A549 (cell line): ENCODE data around the gene ETV7. TPM values are rescaled to one million over a fixed set of nuclear protein-coding genes. Genes with fewer than 3 reads are reported as not detected.

ENCODE experiments used
- ATAC-seq, 2 experiments: fragments of 200-7000 bp in 1 of 2; fragments of >200 bp in 1 of 2; cut with Nextera tagmentation in 1 of 2; cut with Tn5 transposase in 1 of 2; 3 replicates each; pipeline versions ENCODE4 v1.8.0 to v1.9.1; 2018 to 2020; ENCODE audit warnings: mild to moderate bottlenecking in 1 of 2, moderate library complexity in 1 of 2
- CTCF ChIA-PET: fragments of 300-600 bp; sonication (Branson Sonifier 250); formaldehyde crosslinking; extraction: SDS; loops from one replicate; lab custom pipeline; 2021; ENCODE audit warnings: antibody characterized with exemption, inconsistent platforms; lab: Yijun Ruan, JAX
- POLR2A ChIA-PET: fragments of 350-600 bp; formaldehyde crosslinking; extraction: SDS; loops from one replicate; lab custom pipeline; 2021; ENCODE audit warnings: antibody characterized with exemption, inconsistent platforms; lab: Yijun Ruan, JAX
- DNase-seq, 2 experiments: peaks; one replicate each; pipeline versions ENCODE4 v3.0.0 to v3.0.0-alpha.2; 2011 to 2016; ENCODE audit warnings: low read depth in 1 of 2, low spot score in 1 of 2
- FAIRE-seq: peaks from 2 replicates; lab custom pipeline; 2011; peaks lifted over from hg19 to GRCh38; lab: Jason Lieb, UNC
- H3K27ac ChIP-seq, 2 experiments: fragments of >200 bp; sonication (Bioruptor Twin); formaldehyde crosslinking; 3 replicates each; pipeline ENCODE4 v1.5.1; 2016 to 2017
- H3K4me1 ChIP-seq: fragments of >200 bp; sonication (Bioruptor Twin); formaldehyde crosslinking; 3 replicates; pipeline ENCODE4 v1.6.1; 2016
- H3K4me2 ChIP-seq: fragments of >200 bp; sonication (Bioruptor Twin); formaldehyde crosslinking; 3 replicates; pipeline ENCODE4 v1.6.1; 2016
- H3K4me3 ChIP-seq: fragments of >200 bp; sonication (Bioruptor Twin); formaldehyde crosslinking; 3 replicates; pipeline ENCODE4 v1.5.1; 2016
- H3K9me3 ChIP-seq: fragments of >200 bp; sonication (Bioruptor Twin); formaldehyde crosslinking; 3 replicates; pipeline ENCODE4 v1.6.1; 2016
- BHLHE40 ChIP-seq: IDR thresholded peaks from 2 replicates; pipeline ENCODE4 v1.6.1; 2012; ENCODE audit warnings: low read depth, low read length, inconsistent platforms
- CBX2 ChIP-seq: fragments of 200-600 bp; sonication (generic); IDR thresholded peaks from 2 replicates; pipeline ENCODE4 v1.6.1; 2016; ENCODE audit warnings: low read depth, mild to moderate bottlenecking, borderline replicate concordance
- EP300 ChIP-seq, 2 experiments: fragments of >200 bp; sonication (Bioruptor Twin); formaldehyde crosslinking; IDR thresholded peaks; 2 replicates in 1 of 2; 3 replicates in 1 of 2; pipeline ENCODE4 v1.6.1; 2016 to 2017
- ESRRA ChIP-seq: fragments of 150-350 bp; IDR thresholded peaks from 2 replicates; pipeline ENCODE4 v1.6.1; 2014; ENCODE audit warnings: mild to moderate bottlenecking, low read length, borderline replicate concordance
- FOXS1 ChIP-seq: fragments of 250-450 bp; sonication (Bioruptor Pico); IDR thresholded peaks from 2 replicates; pipeline ENCODE4 v1.5.0; 2020; ENCODE audit warnings: mild to moderate bottlenecking, moderate library complexity
- HOXB5 ChIP-seq: fragments of 250-450 bp; sonication (Bioruptor Pico); IDR thresholded peaks from 2 replicates; pipeline ENCODE4 v1.5.0; 2020; ENCODE audit warnings: mild to moderate bottlenecking, moderate library complexity
- JUN ChIP-seq, 2 experiments: fragments of >200 bp; sonication (Bioruptor Twin); formaldehyde crosslinking; IDR thresholded peaks; 2 replicates in 1 of 2; 3 replicates in 1 of 2; pipeline ENCODE4 v1.6.1; 2016 to 2017
- JUNB ChIP-seq: fragments of >200 bp; sonication (Bioruptor Twin); formaldehyde crosslinking; IDR thresholded peaks from 2 replicates; pipeline ENCODE4 v1.6.1; 2016
- KDM1A ChIP-seq: fragments of 200-600 bp; sonication (generic); IDR thresholded peaks from 2 replicates; pipeline ENCODE4 v1.6.1; 2016; ENCODE audit warnings: low read depth, mild to moderate bottlenecking
- NR3C1 ChIP-seq: fragments of >200 bp; sonication (Bioruptor Twin); formaldehyde crosslinking; IDR thresholded peaks from 3 replicates; pipeline ENCODE4 v1.6.1; 2017
- POLR2AphosphoS2 ChIP-seq: conservative IDR thresholded peaks from 2 replicates; pipeline ENCODE4 v1.6.1; 2012; ENCODE audit warnings: low read length, improper control_type of control experiment, inconsistent platforms
- RARB ChIP-seq: fragments of 250-450 bp; sonication (Bioruptor Pico); IDR thresholded peaks from 2 replicates; pipeline ENCODE4 v1.8.0; 2021; ENCODE audit warnings: mild to moderate bottlenecking, moderate library complexity
- RNF2 ChIP-seq: fragments of 200-600 bp; sonication (generic); IDR thresholded peaks from 2 replicates; pipeline ENCODE4 v1.6.1; 2016; ENCODE audit warnings: low read depth, mild to moderate bottlenecking, antibody characterized with exemption, moderate library complexity, borderline replicate concordance
- WGBS: methylation state at CpG from one replicate; pipeline ENCODE4 v1.1.6; 2017; ENCODE audit errors: missing lambda C conversion rate; 5-methylcytosine and 5-hydroxymethylcytosine counted together
- polyA plus RNA-seq, 4 experiments: library from polyadenylated mRNA; depleted of rRNA in 3 of 4; stranded (reverse); fragments of >200 nt; fragmentation: RNase III in 1 of 4; extraction: RNeasy Plus Mini Kit Qiagen cat#74134 plus additional on column Dnase treatment in 1 of 4; gene quantifications; 2 replicates in 3 of 4; 3 replicates in 1 of 4; pipeline ENCODE4 v1.2.3, GENCODE V29; 2011 to 2017
- TF ChIP-seq, protein P1 (sequence below): IDR thresholded peaks from 2 replicates; pipeline ENCODE4 v1.6.1; 2012
- TF ChIP-seq, protein P2 (sequence below): fragments of 250-450 bp; sonication (Bioruptor Pico); IDR thresholded peaks from 2 replicates; pipeline ENCODE4 v1.5.0; 2021; ENCODE audit warnings: mild to moderate bottlenecking, moderate library complexity, borderline replicate concordance
- TF ChIP-seq, protein P3 (sequence below): IDR thresholded peaks from 2 replicates; pipeline ENCODE4 v1.6.1; 2012; ENCODE audit warnings: low read depth, borderline replicate concordance
- TF ChIP-seq, protein P4 (sequence below): fragments of >200 bp; sonication (Bioruptor Twin); formaldehyde crosslinking; IDR thresholded peaks from 3 replicates; pipeline ENCODE4 v1.6.1; 2016
- TF ChIP-seq, protein P5 (sequence below): fragments of >200 bp; sonication (Bioruptor Twin); formaldehyde crosslinking; IDR thresholded peaks from 2 replicates; pipeline ENCODE4 v1.6.1; 2016
- TF ChIP-seq, protein P6 (sequence below): IDR thresholded peaks from 2 replicates; pipeline ENCODE4 v1.6.1; 2012

Gene ETV7
- polyA plus RNA-seq, 2 of the 4 experiments (the other 2 are of a cell fraction): 0.05 TPM; not detected in 1

DNA sequence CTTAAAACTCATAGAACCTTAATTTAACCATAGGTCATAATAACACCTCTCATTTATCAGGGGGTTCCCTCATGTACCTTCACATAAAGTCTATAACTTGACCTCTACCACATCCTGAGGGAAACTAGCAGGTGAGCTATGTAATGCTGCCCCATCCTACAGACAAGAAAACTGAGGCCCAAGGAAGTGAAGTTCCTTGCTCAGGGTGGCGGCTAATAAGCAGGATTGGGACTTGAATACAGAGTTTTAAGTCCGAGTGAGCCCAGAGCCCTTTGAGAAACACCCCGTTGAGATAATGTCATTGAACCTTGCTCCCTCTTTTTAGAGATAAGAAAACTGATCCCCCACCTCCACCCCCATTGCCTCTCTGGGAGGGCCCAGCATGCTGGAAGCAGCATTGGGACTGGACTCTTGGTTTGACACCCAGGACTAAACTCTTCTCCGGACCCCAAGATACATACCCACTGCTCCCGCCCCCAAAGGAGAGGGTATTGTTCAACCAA, 51.2 kb downstream of the ETV7 start:
- no peaks in the 10 kb centered on the region for H3K4me1 ChIP-seq
- POLR2A ChIA-PET: no interaction called here

DNA sequence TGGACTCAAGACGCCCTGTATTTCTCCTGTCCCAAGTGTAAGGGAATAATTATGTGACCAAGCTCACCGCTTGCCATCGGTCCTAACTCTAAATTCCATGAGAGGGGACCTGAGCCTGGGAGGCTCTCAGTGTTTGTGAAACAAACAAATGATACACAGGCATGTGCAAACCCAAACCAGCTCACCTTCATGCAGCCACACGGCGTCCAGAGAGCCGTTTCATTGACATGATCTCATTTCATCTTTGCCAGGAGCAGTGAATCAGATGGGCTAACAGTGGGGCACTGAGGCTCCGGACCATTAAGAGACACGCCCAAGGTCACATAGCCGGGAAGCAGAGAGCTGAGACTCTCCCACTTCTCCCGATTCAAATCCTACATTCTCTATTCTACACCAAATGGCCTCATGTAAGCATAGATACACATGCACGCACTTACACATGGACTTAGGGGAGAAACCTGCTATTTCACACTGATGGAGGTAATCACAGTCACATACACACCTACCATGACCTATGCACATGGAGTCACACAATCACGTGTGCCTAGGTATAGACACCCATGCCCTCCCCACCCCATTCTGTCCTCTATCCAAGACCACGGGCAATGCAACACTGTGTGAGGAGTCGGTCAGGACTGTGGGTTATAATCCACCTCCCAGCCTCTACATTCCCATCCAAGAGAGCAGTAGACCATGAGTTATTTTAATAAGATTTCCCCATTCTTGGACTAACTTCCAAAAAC, 51.8 kb downstream of the ETV7 start:
- WGBS: 51% methylated on average over 13 of the region's 14 CpGs
- no peaks in the 10 kb centered on the region for H3K4me1 ChIP-seq
- no peak for ATAC-seq
- no peak for FAIRE-seq
- CTCF ChIA-PET: interaction anchor here (0.5 to 2.1 kb wide), 3 partner anchors 23 to 33 kb away, joined by 3 to 7 read pairs (median 3); no protein-coding TSS in a partner anchor
- no peak overlapping the region for H3K27ac ChIP-seq
- POLR2A ChIA-PET: no interaction called here
- H3K9me3 ChIP-seq: no peaks in the 10 kb centered on the region
- no peak overlapping the region for H3K4me2 ChIP-seq
- DNase-seq: no peak
- TF ChIP-seq NR3C1 (no peak), BHLHE40 (no peak), JUN (IDR thresholded peaks at IDR 0.05) (no peak), RARB (CRISPR knock-in tag) (no peak), JUNB (no peak)
- TF ChIP-seq, protein P1, sequence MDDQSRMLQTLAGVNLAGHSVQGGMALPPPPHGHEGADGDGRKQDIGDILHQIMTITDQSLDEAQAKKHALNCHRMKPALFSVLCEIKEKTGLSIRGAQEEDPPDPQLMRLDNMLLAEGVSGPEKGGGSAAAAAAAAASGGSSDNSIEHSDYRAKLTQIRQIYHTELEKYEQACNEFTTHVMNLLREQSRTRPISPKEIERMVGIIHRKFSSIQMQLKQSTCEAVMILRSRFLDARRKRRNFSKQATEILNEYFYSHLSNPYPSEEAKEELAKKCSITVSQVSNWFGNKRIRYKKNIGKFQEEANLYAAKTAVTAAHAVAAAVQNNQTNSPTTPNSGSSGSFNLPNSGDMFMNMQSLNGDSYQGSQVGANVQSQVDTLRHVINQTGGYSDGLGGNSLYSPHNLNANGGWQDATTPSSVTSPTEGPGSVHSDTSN: no peak
- no peak overlapping the region for H3K4me3 ChIP-seq

More for the DNA sequence above, 51.2 kb downstream of the ETV7 start:
- TF ChIP-seq, protein P2, sequence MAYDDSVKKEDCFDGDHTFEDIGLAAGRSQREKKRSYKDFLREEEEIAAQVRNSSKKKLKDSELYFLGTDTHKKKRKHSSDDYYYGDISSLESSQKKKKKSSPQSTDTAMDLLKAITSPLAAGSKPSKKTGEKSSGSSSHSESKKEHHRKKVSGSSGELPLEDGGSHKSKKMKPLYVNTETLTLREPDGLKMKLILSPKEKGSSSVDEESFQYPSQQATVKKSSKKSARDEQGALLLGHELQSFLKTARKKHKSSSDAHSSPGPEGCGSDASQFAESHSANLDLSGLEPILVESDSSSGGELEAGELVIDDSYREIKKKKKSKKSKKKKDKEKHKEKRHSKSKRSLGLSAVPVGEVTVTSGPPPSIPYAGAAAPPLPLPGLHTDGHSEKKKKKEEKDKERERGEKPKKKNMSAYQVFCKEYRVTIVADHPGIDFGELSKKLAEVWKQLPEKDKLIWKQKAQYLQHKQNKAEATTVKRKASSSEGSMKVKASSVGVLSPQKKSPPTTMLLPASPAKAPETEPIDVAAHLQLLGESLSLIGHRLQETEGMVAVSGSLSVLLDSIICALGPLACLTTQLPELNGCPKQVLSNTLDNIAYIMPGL (CRISPR knock-in tag): no peak
- TF ChIP-seq RARB (CRISPR knock-in tag): no peak
- TF ChIP-seq, protein P3, sequence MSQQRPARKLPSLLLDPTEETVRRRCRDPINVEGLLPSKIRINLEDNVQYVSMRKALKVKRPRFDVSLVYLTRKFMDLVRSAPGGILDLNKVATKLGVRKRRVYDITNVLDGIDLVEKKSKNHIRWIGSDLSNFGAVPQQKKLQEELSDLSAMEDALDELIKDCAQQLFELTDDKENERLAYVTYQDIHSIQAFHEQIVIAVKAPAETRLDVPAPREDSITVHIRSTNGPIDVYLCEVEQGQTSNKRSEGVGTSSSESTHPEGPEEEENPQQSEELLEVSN: no peak
- no peak for TF ChIP-seq KDM1A
- no peak for TF ChIP-seq POLR2AphosphoS2
- no peak for TF ChIP-seq RNF2
- TF ChIP-seq, protein P4, sequence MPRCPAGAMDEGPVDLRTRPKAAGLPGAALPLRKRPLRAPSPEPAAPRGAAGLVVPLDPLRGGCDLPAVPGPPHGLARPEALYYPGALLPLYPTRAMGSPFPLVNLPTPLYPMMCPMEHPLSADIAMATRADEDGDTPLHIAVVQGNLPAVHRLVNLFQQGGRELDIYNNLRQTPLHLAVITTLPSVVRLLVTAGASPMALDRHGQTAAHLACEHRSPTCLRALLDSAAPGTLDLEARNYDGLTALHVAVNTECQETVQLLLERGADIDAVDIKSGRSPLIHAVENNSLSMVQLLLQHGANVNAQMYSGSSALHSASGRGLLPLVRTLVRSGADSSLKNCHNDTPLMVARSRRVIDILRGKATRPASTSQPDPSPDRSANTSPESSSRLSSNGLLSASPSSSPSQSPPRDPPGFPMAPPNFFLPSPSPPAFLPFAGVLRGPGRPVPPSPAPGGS: no peak
- TF ChIP-seq FOXS1 (CRISPR knock-in tag): no peak
- no peak for TF ChIP-seq HOXB5 (CRISPR knock-in tag)
- TF ChIP-seq ESRRA: no peak
- TF ChIP-seq, protein P5, sequence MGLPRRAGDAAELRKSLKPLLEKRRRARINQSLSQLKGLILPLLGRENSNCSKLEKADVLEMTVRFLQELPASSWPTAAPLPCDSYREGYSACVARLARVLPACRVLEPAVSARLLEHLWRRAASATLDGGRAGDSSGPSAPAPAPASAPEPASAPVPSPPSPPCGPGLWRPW: no peak
- TF ChIP-seq EP300 (IDR thresholded peaks at IDR 0.05): no peak
- TF ChIP-seq, protein P6, sequence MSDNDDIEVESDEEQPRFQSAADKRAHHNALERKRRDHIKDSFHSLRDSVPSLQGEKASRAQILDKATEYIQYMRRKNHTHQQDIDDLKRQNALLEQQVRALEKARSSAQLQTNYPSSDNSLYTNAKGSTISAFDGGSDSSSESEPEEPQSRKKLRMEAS: no peak
- no peak for TF ChIP-seq CBX2
- TF ChIP-seq JUNB: no peak
- CTCF ChIA-PET: no interaction called here
- ATAC-seq (no peak), DNase-seq (no peak), FAIRE-seq (no peak)
- WGBS: 58% methylated on average over 5 of the region's 5 CpGs
- Histone ChIP-seq H3K9me3 (no peaks in the 10 kb centered on the region), H3K4me2 (no peak overlapping the region), H3K27ac (no peak overlapping the region), H3K4me3 (no peak overlapping the region)
